ENCODE measurements around the gene IGIP. TPM values are rescaled to one million over a fixed set of nuclear protein-coding genes. Genes with fewer than 3 reads are reported as not detected.
"Not testable (repeated sequence)": the region's sequence is repeated elsewhere in the genome, so short reads cannot be mapped to it uniquely, and the experiment has no call there.

The IGIP gene
- total RNA-seq, 4 donors from 2014 or later, result 6.7 to 13.1 (median 8.2) TPM

DNA sequence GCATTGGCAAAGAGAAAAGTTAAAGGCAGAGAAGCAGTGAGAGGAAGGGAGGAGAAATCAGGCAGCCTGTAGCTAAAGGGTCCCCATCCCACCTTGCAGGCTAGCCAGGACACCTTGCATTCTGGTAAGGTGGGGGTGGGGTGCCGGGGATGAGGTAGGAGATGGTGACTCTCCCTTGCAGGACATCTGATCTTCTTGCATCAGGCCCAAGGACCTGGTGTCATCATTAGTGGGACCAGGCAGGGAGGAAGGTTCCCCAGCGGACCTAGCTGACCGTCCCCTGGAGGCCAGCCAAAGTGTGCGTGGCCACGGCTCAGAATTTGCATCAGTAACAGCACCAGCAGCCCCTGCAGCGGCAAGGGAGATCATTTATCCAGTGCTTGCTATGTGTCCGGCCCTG, 27.5 kb downstream of the IGIP start:
- no peaks in the 10 kb centered on the region for H3K9me3 ChIP-seq
- no peak overlapping the region for H3K4me3 ChIP-seq
- no peaks in the 10 kb centered on the region for H3K27me3 ChIP-seq
- TF ChIP-seq POLR2A (IDR thresholded peaks at IDR 0.05) (no peak), CTCF (IDR thresholded peaks at IDR 0.05 in 4 of 5, conservative IDR thresholded peaks at IDR 0.05 in 1 of 5) (no peak)
- H3K36me3 ChIP-seq, result no peaks in the 10 kb centered on the region
- DNase-seq, result peak in 1 of 2 donors; percentile 37
- peaks cover 7 to 11% of the 10 kb centered on the region in 2 donors for H3K4me1 ChIP-seq
- intact Hi-C loops (cut with DNase I; ENCODE audit: low total_unique reads), result loop anchor here (5.0 to 10.0 kb wide), 2 partner anchors 181 to 308 kb away; no protein-coding TSS in a partner anchor
- H3K27ac ChIP-seq, result no peak overlapping the region
- no peak for ATAC-seq
- in situ Hi-C loops (cut with MboI; ENCODE audit: low sequenced_read_pairs in 4 of 4), result loop anchor here in 2 of 4 donors (10.0 kb wide), 1 partner anchor 368 kb away; no protein-coding TSS in a partner anchor

DNA sequence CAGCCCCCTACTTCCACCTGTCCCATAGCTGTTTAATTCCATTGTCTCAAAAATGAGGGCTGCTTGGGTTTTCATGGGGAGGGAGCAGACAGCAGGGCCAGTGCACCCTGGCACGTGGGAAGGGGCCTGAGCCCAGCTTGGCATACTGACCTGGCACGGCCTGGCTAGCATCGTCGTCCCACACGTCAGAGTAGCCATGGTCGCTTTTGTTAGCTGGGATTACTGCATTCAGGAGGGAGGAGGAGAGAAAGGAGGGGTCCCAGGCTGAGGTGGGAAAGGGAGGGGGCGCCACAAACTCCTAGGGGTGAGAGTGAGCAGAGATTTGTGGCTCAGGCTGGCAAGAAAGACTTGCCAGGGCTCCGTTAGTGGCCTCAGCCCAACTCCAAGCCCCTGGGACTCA, 28.2 kb downstream of the IGIP start:
- in situ Hi-C loops (cut with MboI; ENCODE audit: low sequenced_read_pairs in 4 of 4), result loop anchor here in 2 of 4 donors (10.0 kb wide), 1 partner anchor 369 kb away; no protein-coding TSS in a partner anchor
- TF ChIP-seq POLR2A (IDR thresholded peaks at IDR 0.05) (no peak), CTCF (IDR thresholded peaks at IDR 0.05 in 4 of 5, conservative IDR thresholded peaks at IDR 0.05 in 1 of 5) (no peak)
- Histone ChIP-seq H3K27ac (no peak overlapping the region), H3K4me1 (peaks cover 7 to 11% of the 10 kb centered on the region in 2 donors), H3K4me3 (no peak overlapping the region), H3K36me3 (no peaks in the 10 kb centered on the region), H3K9me3 (no peaks in the 10 kb centered on the region), H3K27me3 (no peaks in the 10 kb centered on the region)
- no peak for ATAC-seq
- DNase-seq, result no peak
- intact Hi-C loops (cut with DNase I; ENCODE audit: low total_unique reads), result loop anchor here (5.0 to 10.0 kb wide), 2 partner anchors 182 to 309 kb away; no protein-coding TSS in a partner anchor

DNA sequence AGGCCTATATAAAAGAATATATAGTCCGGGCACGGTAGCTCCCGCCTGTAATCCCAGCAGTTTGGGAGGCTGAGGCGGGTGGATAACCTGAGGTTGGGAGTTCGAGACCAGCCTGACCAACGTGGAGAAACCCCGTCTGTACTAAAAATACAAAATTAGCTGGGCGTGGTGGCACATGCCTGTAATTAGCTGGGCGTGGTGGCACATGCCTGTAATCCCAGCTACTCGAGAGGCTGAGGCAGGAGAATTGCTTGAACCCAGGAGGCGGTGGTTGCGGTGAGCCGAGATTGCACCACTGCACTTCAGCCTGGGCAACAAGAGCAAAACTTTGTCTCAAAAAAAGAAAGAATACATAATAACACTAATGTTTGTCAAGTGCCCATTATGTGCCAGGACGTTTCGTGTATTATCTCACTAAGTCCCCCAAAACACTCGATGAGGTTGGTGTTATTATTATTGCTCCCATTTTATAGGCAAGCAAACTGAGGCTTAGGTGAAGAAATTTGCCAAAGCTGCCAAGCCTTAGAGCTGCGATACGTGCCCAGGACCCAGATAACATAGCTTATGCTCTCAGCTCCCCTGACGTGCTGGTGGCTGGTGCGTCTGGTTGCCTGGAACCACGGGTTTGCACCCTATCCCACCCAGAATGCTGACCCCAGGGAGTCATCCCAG, 29.1 kb downstream of the IGIP start:
- not testable (repeated sequence) for ATAC-seq, H3K9me3 ChIP-seq, H3K4me3 ChIP-seq, H3K36me3 ChIP-seq, H3K27me3 ChIP-seq, H3K27ac ChIP-seq, DNase-seq
- peaks cover 7 to 11% of the 10 kb centered on the region in 2 donors for H3K4me1 ChIP-seq
- in situ Hi-C loops (cut with MboI; ENCODE audit: low sequenced_read_pairs in 4 of 4), result loop anchor here (5.0 to 10.0 kb wide), 3 partner anchors 83 to 373 kb away; no protein-coding TSS in a partner anchor
- intact Hi-C loops (cut with DNase I; ENCODE audit: low total_unique reads), result loop anchor here (5.0 to 10.0 kb wide), 3 partner anchors 43 to 310 kb away; partner anchors contain the start of gene PURA

- in situ Hi-C loops (cut with MboI; ENCODE audit: low sequenced_read_pairs in 4 of 4) (loop anchor here (5.0 to 10.0 kb wide), 3 partner anchors 85 to 375 kb away; no protein-coding TSS in a partner anchor), intact Hi-C loops (cut with DNase I; ENCODE audit: low total_unique reads) (loop anchor here (1.0 to 10.0 kb wide), 5 partner anchors 12 to 370 kb away; partner anchors contain the start of gene PURA)
- no peaks in the 10 kb centered on the region for H3K27me3 ChIP-seq
- ATAC-seq (peak; percentile 93 to 96), DNase-seq (peak; percentile 70 to 80)
- peaks cover 7 to 11% of the 10 kb centered on the region in 2 donors for H3K4me1 ChIP-seq
- no peaks in the 10 kb centered on the region for H3K36me3 ChIP-seq
- H3K27ac ChIP-seq, result peak overlapping the region in 3 of 4 donors; percentile 52 to 55 (median 54)
- H3K9me3 ChIP-seq, result no peaks in the 10 kb centered on the region
- TF ChIP-seq CTCF (IDR thresholded peaks at IDR 0.05 in 4 of 5, conservative IDR thresholded peaks at IDR 0.05 in 1 of 5) (peak; percentile 88 to 93 (median 91)), POLR2A (IDR thresholded peaks at IDR 0.05) (no peak)
- peak overlapping the region; percentile 38 to 65 (median 50) for H3K4me3 ChIP-seq
Observed at GRCh38 chr5:140157032-140157781, 31.5 kb downstream of the IGIP start.
